HEK293 (cell line): Measurements from ENCODE around the gene KRT40.

ENCODE experiments used
- CTCF ChIP-seq: fragments of 450-650 bp; formaldehyde crosslinking; IDR thresholded peaks from 2 replicates; pipeline ENCODE4 v1.5.1; 2016; ENCODE audit warnings: missing biosample characterization, missing genetic modification characterization
- MYNN ChIP-seq: fragments of 450-650 bp; formaldehyde crosslinking; IDR thresholded peaks from 2 replicates; pipeline ENCODE4 v1.5.1; 2016; ENCODE audit warnings: missing biosample characterization, missing genetic modification characterization, borderline replicate concordance
- YY2 ChIP-seq: fragments of 450-650 bp; formaldehyde crosslinking; IDR thresholded peaks from 2 replicates; pipeline ENCODE4 v1.5.1; 2016; ENCODE audit warnings: missing biosample characterization, missing genetic modification characterization
- ZBTB26 ChIP-seq: fragments of 450-650 bp; formaldehyde crosslinking; optimal IDR thresholded peaks from 2 replicates; pipeline ENCODE3; 2016; ENCODE audit warnings: missing biosample characterization, mild to moderate bottlenecking, missing genetic modification characterization
- ZNF23 ChIP-seq: fragments of 450-650 bp; formaldehyde crosslinking; IDR thresholded peaks from 2 replicates; pipeline ENCODE4 v1.5.1; 2016; ENCODE audit warnings: missing biosample characterization, missing genetic modification characterization, borderline replicate concordance
- ZNF398 ChIP-seq: fragments of 450-650 bp; formaldehyde crosslinking; IDR thresholded peaks from 2 replicates; pipeline ENCODE4 v1.5.1; 2017; ENCODE audit warnings: missing biosample characterization, missing genetic modification characterization
- ZNF449 ChIP-seq: fragments of 450-650 bp; formaldehyde crosslinking; IDR thresholded peaks from 2 replicates; pipeline ENCODE4 v1.5.1; 2017; ENCODE audit warnings: missing biosample characterization, mild to moderate bottlenecking, missing genetic modification characterization, moderate library complexity
- ZNF560 ChIP-seq: fragments of 450-650 bp; formaldehyde crosslinking; IDR thresholded peaks from 2 replicates; pipeline ENCODE4 v1.5.1; 2017; ENCODE audit warnings: missing biosample characterization, missing genetic modification characterization, borderline replicate concordance
- TF ChIP-seq, protein P1 (sequence below): fragments of 450-650 bp; formaldehyde crosslinking; IDR thresholded peaks from 2 replicates; pipeline ENCODE4 v1.5.1; 2016; ENCODE audit warnings: missing biosample characterization, missing genetic modification characterization

- TF ChIP-seq ZNF449 (tag by site-specific recombination) (no peak), CTCF (no peak), MYNN (no peak), ZBTB26 (tag by site-specific recombination) (no peak), ZNF560 (tag by site-specific recombination) (no peak), ZNF398 (no peak), ZNF23 (no peak), YY2 (tag by site-specific recombination) (no peak)
- TF ChIP-seq, protein P1, sequence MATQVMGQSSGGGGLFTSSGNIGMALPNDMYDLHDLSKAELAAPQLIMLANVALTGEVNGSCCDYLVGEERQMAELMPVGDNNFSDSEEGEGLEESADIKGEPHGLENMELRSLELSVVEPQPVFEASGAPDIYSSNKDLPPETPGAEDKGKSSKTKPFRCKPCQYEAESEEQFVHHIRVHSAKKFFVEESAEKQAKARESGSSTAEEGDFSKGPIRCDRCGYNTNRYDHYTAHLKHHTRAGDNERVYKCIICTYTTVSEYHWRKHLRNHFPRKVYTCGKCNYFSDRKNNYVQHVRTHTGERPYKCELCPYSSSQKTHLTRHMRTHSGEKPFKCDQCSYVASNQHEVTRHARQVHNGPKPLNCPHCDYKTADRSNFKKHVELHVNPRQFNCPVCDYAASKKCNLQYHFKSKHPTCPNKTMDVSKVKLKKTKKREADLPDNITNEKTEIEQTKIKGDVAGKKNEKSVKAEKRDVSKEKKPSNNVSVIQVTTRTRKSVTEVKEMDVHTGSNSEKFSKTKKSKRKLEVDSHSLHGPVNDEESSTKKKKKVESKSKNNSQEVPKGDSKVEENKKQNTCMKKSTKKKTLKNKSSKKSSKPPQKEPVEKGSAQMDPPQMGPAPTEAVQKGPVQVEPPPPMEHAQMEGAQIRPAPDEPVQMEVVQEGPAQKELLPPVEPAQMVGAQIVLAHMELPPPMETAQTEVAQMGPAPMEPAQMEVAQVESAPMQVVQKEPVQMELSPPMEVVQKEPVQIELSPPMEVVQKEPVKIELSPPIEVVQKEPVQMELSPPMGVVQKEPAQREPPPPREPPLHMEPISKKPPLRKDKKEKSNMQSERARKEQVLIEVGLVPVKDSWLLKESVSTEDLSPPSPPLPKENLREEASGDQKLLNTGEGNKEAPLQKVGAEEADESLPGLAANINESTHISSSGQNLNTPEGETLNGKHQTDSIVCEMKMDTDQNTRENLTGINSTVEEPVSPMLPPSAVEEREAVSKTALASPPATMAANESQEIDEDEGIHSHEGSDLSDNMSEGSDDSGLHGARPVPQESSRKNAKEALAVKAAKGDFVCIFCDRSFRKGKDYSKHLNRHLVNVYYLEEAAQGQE = no peak
Observed at GRCh38 chr17:41016578-41017215, 32.6 kb upstream of the KRT40 start.
